PC-3 (cell line): Measurements from ENCODE around the gene CHD9. TPM values are rescaled to one million over a fixed set of nuclear protein-coding genes. Genes with fewer than 3 reads are reported as not detected.

Source experiments
- ATAC-seq: fragments of 200-7000 bp; cut with Tn5 transposase; 2 replicates; pipeline ENCODE4 v1.9.1; 2020; ENCODE audit warnings: mild to moderate bottlenecking, moderate library complexity
- BruUV-seq: library from RNA; stranded (reverse); fragments of 400-500 nt; replicated peaks from 2 replicates; lab custom pipeline; 2021; lab: Mats Ljungman, UMichigan
- CTCF ChIA-PET: fragments of 300-600 bp; sonication (Branson Sonifier 250); formaldehyde crosslinking; loops from one replicate; lab custom pipeline; 2022; ENCODE audit warnings: antibody characterized with exemption; lab: Charles Lee
- POLR2A ChIA-PET: fragments of 300-600 bp; sonication (Branson Sonifier 250); formaldehyde crosslinking; loops from one replicate; lab custom pipeline; 2022; ENCODE audit warnings: antibody characterized with exemption; ENCODE audit not compliant: unreplicated experiment; lab: Charles Lee
- DNase-seq: peaks from one replicate; pipeline ENCODE4 v3.0.0-alpha.2; 2015
- H2AFZ ChIP-seq: fragments of 300-600 bp; sonication (generic); 2 replicates; pipeline ENCODE4 v1.6.0; 2016; ENCODE audit warnings: antibody characterized with exemption, low read length
- H3F3A ChIP-seq: fragments of 300-600 bp; sonication (generic); one replicate; pipeline ENCODE4 v1.6.0; 2017; ENCODE audit warnings: antibody characterized with exemption, low read length, control low read depth, mild to moderate bottlenecking; ENCODE audit not compliant: unreplicated experiment
- H3K27ac ChIP-seq: fragments of 300-600 bp; sonication (generic); 2 replicates; pipeline ENCODE4 v1.5.1; 2016; ENCODE audit warnings: mild to moderate bottlenecking, low read length
- H3K27me3 ChIP-seq: fragments of 300-600 bp; sonication (generic); 2 replicates; pipeline ENCODE4 v1.6.1; 2016; ENCODE audit warnings: low read length, mixed read lengths
- H3K36me3 ChIP-seq: fragments of 300-600 bp; sonication (generic); 2 replicates; pipeline ENCODE4 v1.6.1; 2016; ENCODE audit warnings: low read depth, mixed run types, low read length, mixed read lengths
- H3K4me1 ChIP-seq: fragments of 300-600 bp; sonication (generic); 2 replicates; pipeline ENCODE4 v1.5.1; 2016; ENCODE audit warnings: low read length; ENCODE audit not compliant: insufficient read depth
- H3K4me2 ChIP-seq: fragments of 300-600 bp; sonication (generic); 2 replicates; pipeline ENCODE4 v1.6.0; 2016; ENCODE audit warnings: low read length
- H3K4me3 ChIP-seq: fragments of 300-600 bp; sonication (generic); 2 replicates; pipeline ENCODE4 v1.5.1; 2016; ENCODE audit warnings: mild to moderate bottlenecking, low read length, mixed read lengths
- H3K79me2 ChIP-seq: fragments of 300-600 bp; sonication (generic); 2 replicates; pipeline ENCODE4 v1.6.1; 2017; ENCODE audit warnings: low read length, mixed read lengths
- H3K9ac ChIP-seq: fragments of 300-600 bp; sonication (generic); 2 replicates; pipeline ENCODE4 v1.6.0; 2016; ENCODE audit warnings: mild to moderate bottlenecking, low read length
- H3K9me2 ChIP-seq: fragments of 300-600 bp; sonication (generic); replicated peaks from 2 replicates; pipeline ENCODE4 v1.6.1; 2016; ENCODE audit warnings: mixed run types, low read length, mixed read lengths
- H3K9me3 ChIP-seq: fragments of 300-600 bp; sonication (generic); 2 replicates; pipeline ENCODE4 v1.6.1; 2016; ENCODE audit warnings: low read length, mixed read lengths
- H4K20me1 ChIP-seq: fragments of 300-600 bp; sonication (generic); 2 replicates; pipeline ENCODE4 v1.6.1; 2016; ENCODE audit warnings: low read length, mixed read lengths
- CTCF ChIP-seq: fragments of 300-600 bp; sonication (generic); conservative IDR thresholded peaks from 2 replicates; pipeline ENCODE4 v1.5.1; 2017; ENCODE audit warnings: antibody characterized with exemption, low read depth, mild to moderate bottlenecking, low read length
- EZH2 ChIP-seq: fragments of 300-600 bp; sonication (generic); IDR thresholded peaks from one replicate; pipeline ENCODE4 v1.6.1; 2017; ENCODE audit warnings: antibody characterized with exemption, mild to moderate bottlenecking, low read length; ENCODE audit not compliant: unreplicated experiment
- EZH2phosphoT487 ChIP-seq: fragments of 300-600 bp; sonication (generic); IDR thresholded peaks from 2 replicates; pipeline ENCODE4 v1.6.1; 2018; ENCODE audit warnings: mild to moderate bottlenecking, antibody characterized with exemption, low read length, borderline replicate concordance
- intact Hi-C: fragments of 100-400 bp; cut with micrococcal nuclease; formaldehyde crosslinking; loops from 2 replicates; pipeline ENCODE4 v1.9.0; 2023
- total RNA-seq: library from RNA; depleted of rRNA; stranded (reverse); fragments of >200 nt; gene quantifications from 2 replicates; pipeline ENCODE4 v1.2.3, GENCODE V29; 2014

CHD9 gene
- total RNA-seq, 1 experiment from 2014 or later: 13.3 TPM

GRCh38 chr16:53123747-53124146, 69.0 kb downstream of the CHD9 start:
- H3K9me2 ChIP-seq: no peaks in the 10 kb centered on the region
- ChIA-PET CTCF (no interaction called here), POLR2A (no interaction called here)
- no peak for ATAC-seq
- no peaks in the 10 kb centered on the region for H3K9me3 ChIP-seq
- H3K36me3 ChIP-seq: no peaks in the 10 kb centered on the region
- no peak overlapping the region for H3K4me3 ChIP-seq
- no peaks in the 10 kb centered on the region for H3K79me2 ChIP-seq
- H3K4me2 ChIP-seq: no peak overlapping the region
- no peak overlapping the region for H2AFZ ChIP-seq
- no peak for DNase-seq
- H3F3A ChIP-seq: no peaks in the 10 kb centered on the region
- TF ChIP-seq EZH2phosphoT487 (no peak), EZH2 (no peak), CTCF (no peak)
- no peak overlapping the region for H3K9ac ChIP-seq
- no peaks in the 10 kb centered on the region for H3K4me1 ChIP-seq
- no peaks in the 10 kb centered on the region for H4K20me1 ChIP-seq
- no TSS peak for BruUV-seq
- H3K27ac ChIP-seq: no peak overlapping the region
- intact Hi-C loops: no loop called here
- H3K27me3 ChIP-seq: no peaks in the 10 kb centered on the region

GRCh38 chr16:53126390-53126789, 71.6 kb downstream of the CHD9 start:
- H3K4me1 ChIP-seq: peaks cover 9% of the 10 kb centered on the region
- DNase-seq: no peak
- H3K27ac ChIP-seq: no peak overlapping the region
- H3K27me3 ChIP-seq: no peaks in the 10 kb centered on the region
- no peaks in the 10 kb centered on the region for H3F3A ChIP-seq
- intact Hi-C loops: no loop called here
- CTCF ChIA-PET: no interaction called here
- no peak overlapping the region for H2AFZ ChIP-seq
- H3K9ac ChIP-seq: no peak overlapping the region
- no TSS peak for BruUV-seq
- H3K4me2 ChIP-seq: no peak overlapping the region
- POLR2A ChIA-PET: no interaction called here
- no peak overlapping the region for H3K4me3 ChIP-seq
- H4K20me1 ChIP-seq: no peaks in the 10 kb centered on the region
- no peak for TF ChIP-seq EZH2
- no peak for TF ChIP-seq EZH2phosphoT487
- no peak for TF ChIP-seq CTCF
- no peaks in the 10 kb centered on the region for H3K36me3 ChIP-seq
- H3K9me2 ChIP-seq: no peaks in the 10 kb centered on the region
- no peaks in the 10 kb centered on the region for H3K79me2 ChIP-seq
- no peak for ATAC-seq
- no peaks in the 10 kb centered on the region for H3K9me3 ChIP-seq
